ENCODE results near the gene RANGAP1. TPM values are rescaled to one million over a fixed set of nuclear protein-coding genes. Genes with fewer than 3 reads are reported as not detected.

Gene RANGAP1
- total and polyA plus RNA-seq, 2 of the 8 experiments (the other 6 are each of a cell fraction or from before 2014, with no cell fraction given), result 121 to 171 TPM

DNA sequence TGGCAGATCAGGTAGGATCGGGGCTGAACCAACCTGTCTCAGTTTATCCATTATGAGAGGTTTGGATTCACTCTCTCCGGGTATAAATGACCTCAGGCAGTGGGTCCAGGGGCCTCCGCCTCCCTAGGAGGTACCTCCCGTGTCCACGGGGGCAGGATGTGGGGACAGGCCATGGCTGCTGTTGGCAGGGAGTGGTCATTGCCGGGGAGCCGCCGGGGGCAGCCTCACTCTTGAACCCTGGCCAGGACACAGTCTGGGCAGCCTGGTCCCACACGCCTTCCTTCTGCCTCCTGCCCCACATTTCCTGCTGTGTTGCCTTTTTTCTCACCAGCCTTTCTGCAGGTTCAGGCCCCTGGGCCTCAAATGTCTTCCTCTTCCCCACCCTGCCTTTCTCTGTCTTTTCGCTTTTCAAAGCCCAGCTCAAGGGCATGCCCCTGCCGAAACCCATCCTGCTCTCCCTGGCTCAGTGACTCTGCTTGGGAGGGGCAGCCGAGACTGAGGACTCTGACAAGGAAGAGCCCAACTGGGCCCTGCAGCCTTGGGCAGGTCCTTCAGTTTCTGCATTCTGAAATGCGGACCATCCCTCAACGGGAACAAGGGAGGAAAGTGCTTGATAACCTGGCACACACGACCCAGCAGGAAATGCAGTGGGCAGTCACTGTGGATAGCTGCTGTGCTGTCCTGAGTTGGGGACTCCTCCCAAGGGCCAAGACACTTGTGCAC lies 46.4 kb upstream of the RANGAP1 start:
- no peak overlapping the region for H3K18ac ChIP-seq (ENCODE audit: extremely low read depth, low read length)
- peaks cover 0 to 8% (median 0%) of the 10 kb centered on the region in 4 experiments; a peak in 2 of 7 replicates for H3K4me1 ChIP-seq (replicated peaks in 1 of 4; ENCODE audit: control insufficient read depth in 3 of 4, insufficient read depth in 4 of 4, low read length in 3 of 4)
- H4K91ac ChIP-seq (replicated peaks; ENCODE audit: insufficient read length, low read length), result no peak overlapping the region
- H3K27me3 ChIP-seq (replicated peaks in 1 of 4; ENCODE audit: control insufficient read depth in 3 of 4, extremely low read depth in 1 of 4, insufficient read depth in 3 of 4, low read length in 3 of 4), result no peaks in the 10 kb centered on the region
- no peaks in the 10 kb centered on the region for H3K79me2 ChIP-seq (ENCODE audit: control insufficient read depth in 1 of 2, insufficient read depth in 2 of 2, low read length in 2 of 2)
- H3K23me2 ChIP-seq (ENCODE audit: low read depth, low read length), result no peaks in the 10 kb centered on the region
- H3K14ac ChIP-seq (ENCODE audit: insufficient read length), result no peak overlapping the region
- H4K8ac ChIP-seq (ENCODE audit: extremely low read depth, insufficient read depth, low read length), result no peak overlapping the region
- H2BK12ac ChIP-seq (ENCODE audit: low read depth, low read length), result no peak overlapping the region
- H2BK5ac ChIP-seq (ENCODE audit: low read depth, low read length), result no peak overlapping the region; the same call in 1 of the 2 replicates
- H3K4ac ChIP-seq (replicated peaks; ENCODE audit: insufficient read length, low read depth, low read length), result no peak overlapping the region
- no peak overlapping the region for H3K23ac ChIP-seq (ENCODE audit: insufficient read length)
- POLR2A ChIA-PET (ENCODE audit: partially characterized antibody), result interaction anchor here (1.0 to 1.1 kb wide), 2 partner anchors 11 to 35 kb away, joined by 3 read pairs; no protein-coding TSS in a partner anchor
- H2BK20ac ChIP-seq (ENCODE audit: low read length), result no peak overlapping the region
- H4K20me1 ChIP-seq (replicated peaks in 1 of 2; ENCODE audit: control insufficient read depth in 1 of 2, insufficient read depth in 2 of 2, low read length in 2 of 2), result peaks cover 0 to 2% of the 10 kb centered on the region in 2 experiments
- TF ChIP-seq SUZ12 (IDR thresholded peaks at IDR 0.05; ENCODE audit: low read length) (no peak), TBP (IDR thresholded peaks at IDR 0.05; ENCODE audit: low read depth, low read length) (no peak), JUND (IDR thresholded peaks at IDR 0.05; ENCODE audit: low read length) (no peak), CBX5 (IDR thresholded peaks at IDR 0.05; ENCODE audit: low read depth, low read length) (no peak), KDM4A (IDR thresholded peaks at IDR 0.05; ENCODE audit: low read depth, low read length, severe bottlenecking) (no peak), FOSL1 (IDR thresholded peaks at IDR 0.05; ENCODE audit: insufficient read depth, low read depth, low read length) (no peak)
- CTCF ChIA-PET (ENCODE audit: partially characterized antibody), result no interaction called here
- H3K79me1 ChIP-seq (ENCODE audit: low read depth, low read length), result no peaks in the 10 kb centered on the region
- peaks cover 12 to 50% (median 16%) of the 10 kb centered on the region in 4 experiments; a peak in 7 of 8 replicates for H3K36me3 ChIP-seq (ENCODE audit: control insufficient read depth in 2 of 4, insufficient read depth in 4 of 4, low read length in 3 of 4)
- no peak overlapping the region for H3K56ac ChIP-seq (replicated peaks; ENCODE audit: insufficient read length, low read depth, low read length)
- no peak overlapping the region for H4K5ac ChIP-seq (ENCODE audit: insufficient read length, low read depth, low read length)
- no peak overlapping the region for H3K27ac ChIP-seq (ENCODE audit: low read depth, low read length)
- H3K4me3 ChIP-seq (ENCODE audit: extremely low read depth in 1 of 4, insufficient read depth in 2 of 4, low read depth in 3 of 4, low read length in 4 of 4), result no peak overlapping the region
- H2AFZ ChIP-seq (ENCODE audit: low read length), result no peak overlapping the region
- no peak overlapping the region for H2BK120ac ChIP-seq (replicated peaks; ENCODE audit: low read depth, low read length)
- 94% methylated on average over 14 of the region's 15 CpGs; no CpG with 5 or more reads in 1 of the 2 experiments for WGBS, 2 experiments (ENCODE audit: extremely low coverage in 1 of 2, insufficient coverage in 1 of 2, insufficient read length in 1 of 2, insufficient replicate concordance in 2 of 2, low coverage in 1 of 2, low lambda C conversion rate in 2 of 2, missing lambda C conversion rate in 1 of 2)
- H3K4me2 ChIP-seq (ENCODE audit: insufficient read depth in 1 of 2, low read depth in 2 of 2, low read length in 2 of 2), result no peak overlapping the region
- H2AK5ac ChIP-seq (ENCODE audit: low read depth, low read length), result no peak overlapping the region
- no peak overlapping the region; a peak in 1 of 7 replicates for H3K9ac ChIP-seq (replicated peaks in 1 of 4; ENCODE audit: extremely low read depth in 1 of 4, low read depth in 3 of 4, low read length in 3 of 4)
- FAIRE-seq, result no peak
- no peak for DNase-seq (ENCODE audit: low read depth in 1 of 2, low spot score in 2 of 2)
- no peaks in the 10 kb centered on the region for H3K9me3 ChIP-seq (ENCODE audit: insufficient read depth in 2 of 2, low read depth in 1 of 2, low read length in 1 of 2)
- H2BK15ac ChIP-seq (ENCODE audit: low read length), result no peak overlapping the region
